Measurements from ENCODE around the gene LFNG. TPM values are rescaled to one million over a fixed set of nuclear protein-coding genes. Genes with fewer than 3 reads are reported as not detected.

LFNG gene
- total RNA-seq, 1 donor from 2014 or later, result 58.0 TPM

DNA sequence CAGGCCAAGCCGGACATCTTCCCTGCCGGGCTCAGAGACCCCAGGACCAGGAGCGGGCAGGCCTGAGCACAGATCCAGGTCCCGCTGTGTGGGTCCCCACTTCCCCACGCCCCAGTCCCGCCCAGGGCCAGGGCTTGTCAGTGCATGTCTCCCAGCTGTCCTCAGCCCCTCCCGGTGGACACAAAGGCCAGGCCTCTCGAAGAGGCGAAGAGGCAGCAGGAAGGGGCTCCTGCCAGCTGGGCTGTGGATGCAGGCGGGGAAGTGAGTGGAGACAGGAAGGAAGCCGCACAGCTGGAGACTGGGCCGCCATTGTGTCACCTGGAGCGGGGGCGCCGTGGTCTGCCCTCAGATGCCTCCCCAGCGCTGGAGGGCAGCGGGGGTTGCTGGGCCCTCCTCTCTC, 48.2 kb upstream of the LFNG start:
- Histone ChIP-seq H3F3A (ENCODE audit: low read depth) (peaks cover 12% of the 10 kb centered on the region), H3K4me2 (no peak overlapping the region), H3K4me3 (no peak overlapping the region), H2AFZ (replicated peaks) (no peak overlapping the region), H3K36me3 (no peaks in the 10 kb centered on the region), H3K27ac (no peak overlapping the region), H4K20me1 (ENCODE audit: low read depth) (no peaks in the 10 kb centered on the region), H3K9ac (no peak overlapping the region), H3K4me1 (peaks cover 9% of the 10 kb centered on the region), H3K27me3 (no peaks in the 10 kb centered on the region), H3K79me2 (ENCODE audit: low read depth) (no peaks in the 10 kb centered on the region), H3K9me3 (ENCODE audit: low read depth) (no peaks in the 10 kb centered on the region)
- Mint-ChIP-seq H3K4me1 (peaks cover 30% of the 10 kb centered on the region), H3K27me3 (ENCODE audit: insufficient read depth, low read depth) (peaks cover 7% of the 10 kb centered on the region), H3K36me3 (no peaks in the 10 kb centered on the region), H3K4me3 (no peak overlapping the region), H3K9me3 (no peaks in the 10 kb centered on the region), H3K27ac (no peak overlapping the region)
- peak; percentile 46 for DNase-seq (ENCODE audit: low spot score)
- TF ChIP-seq CTCF (IDR thresholded peaks at IDR 0.05) (no peak), EZH2 (IDR thresholded peaks at IDR 0.05) (no peak), EZH2phosphoT487 (IDR thresholded peaks at IDR 0.05) (no peak)

DNA sequence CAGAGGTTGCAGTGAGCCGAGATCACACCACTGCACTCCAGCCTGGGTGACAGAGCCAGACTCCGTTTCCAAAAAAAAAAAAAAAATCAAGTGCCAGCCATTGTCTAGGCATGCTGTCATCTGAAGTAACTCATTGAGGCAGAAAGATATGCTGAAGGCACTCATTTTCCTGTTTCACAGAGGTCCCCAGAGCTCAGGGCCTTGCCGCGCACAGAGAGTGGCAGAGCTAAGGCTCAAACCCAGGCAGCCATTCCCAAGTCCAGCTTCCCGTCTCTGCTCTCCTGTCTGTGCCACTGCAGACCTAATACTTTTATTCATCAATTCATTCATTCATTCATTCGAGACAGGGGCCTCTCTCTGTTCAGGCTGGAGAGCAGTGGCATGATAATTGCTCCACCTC, 46.8 kb upstream of the LFNG start:
- H3K9me3 ChIP-seq (ENCODE audit: low read depth), result no peaks in the 10 kb centered on the region
- Mint-ChIP-seq H3K4me1 (peaks cover 36% of the 10 kb centered on the region), H3K27me3 (ENCODE audit: insufficient read depth, low read depth) (peaks cover 7% of the 10 kb centered on the region), H3K36me3 (no peaks in the 10 kb centered on the region), H3K27ac (no peak overlapping the region), H3K4me3 (no peak overlapping the region), H3K9me3 (no peaks in the 10 kb centered on the region)
- no peaks in the 10 kb centered on the region for H3K27me3 ChIP-seq
- H4K20me1 ChIP-seq (ENCODE audit: low read depth), result no peaks in the 10 kb centered on the region
- H3K36me3 ChIP-seq, result no peaks in the 10 kb centered on the region
- H3K27ac ChIP-seq, result no peak overlapping the region
- H3K4me2 ChIP-seq, result no peak overlapping the region
- no peaks in the 10 kb centered on the region for H3K79me2 ChIP-seq (ENCODE audit: low read depth)
- DNase-seq (ENCODE audit: low spot score), result no peak
- H3K9ac ChIP-seq, result no peak overlapping the region
- no peak overlapping the region for H3K4me3 ChIP-seq
- H3F3A ChIP-seq (ENCODE audit: low read depth), result peaks cover 12% of the 10 kb centered on the region
- peaks cover 23% of the 10 kb centered on the region for H3K4me1 ChIP-seq
- TF ChIP-seq EZH2phosphoT487 (IDR thresholded peaks at IDR 0.05), result no peak
- TF ChIP-seq EZH2 (IDR thresholded peaks at IDR 0.05), result no peak
- TF ChIP-seq CTCF (IDR thresholded peaks at IDR 0.05), result no peak
- no peak overlapping the region for H2AFZ ChIP-seq (replicated peaks)

DNA sequence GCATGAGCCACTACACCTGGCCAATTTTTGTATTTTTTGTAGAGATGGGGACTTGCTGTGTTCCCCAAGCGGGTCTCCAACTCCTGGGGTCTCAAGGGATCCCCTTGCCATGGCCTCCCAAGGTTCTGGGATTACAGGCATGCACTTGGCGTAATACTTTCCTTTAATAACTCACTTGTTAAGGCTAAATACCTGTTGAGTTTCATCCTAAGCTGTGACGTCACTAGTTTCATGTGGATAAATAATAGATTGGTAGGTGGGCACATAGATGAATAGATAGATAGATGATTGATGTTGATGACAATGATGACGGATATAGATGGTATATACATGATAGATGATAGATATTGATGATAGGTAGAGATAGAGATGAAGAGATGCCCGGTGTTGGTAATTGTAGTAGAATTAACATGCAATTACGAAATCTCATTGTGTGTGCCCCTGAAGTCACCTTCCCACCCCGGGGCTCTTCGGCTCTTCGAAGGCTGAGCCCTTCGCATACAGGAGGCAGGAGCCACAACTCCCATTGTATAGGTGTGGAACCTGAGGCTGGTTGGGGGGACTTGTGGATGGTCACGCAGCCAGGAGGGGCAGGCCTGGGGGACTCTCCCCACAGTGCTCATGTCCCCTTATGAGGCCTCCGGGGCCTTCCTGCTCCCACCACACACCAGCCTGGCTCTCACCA, 45.9 kb upstream of the LFNG start:
- TF ChIP-seq EZH2phosphoT487 (IDR thresholded peaks at IDR 0.05) (no peak), CTCF (IDR thresholded peaks at IDR 0.05) (no peak), EZH2 (IDR thresholded peaks at IDR 0.05) (no peak)
- H4K20me1 ChIP-seq (ENCODE audit: low read depth), result no peaks in the 10 kb centered on the region
- Mint-ChIP-seq H3K9me3 (no peaks in the 10 kb centered on the region), H3K27ac (peak overlapping the region; percentile 7), H3K4me3 (no peak overlapping the region), H3K27me3 (ENCODE audit: insufficient read depth, low read depth) (peaks cover 7% of the 10 kb centered on the region), H3K4me1 (peaks cover 44% of the 10 kb centered on the region), H3K36me3 (no peaks in the 10 kb centered on the region)
- peaks cover 12% of the 10 kb centered on the region for H3F3A ChIP-seq (ENCODE audit: low read depth)
- peaks cover 31% of the 10 kb centered on the region for H3K4me1 ChIP-seq
- no peak for DNase-seq (ENCODE audit: low spot score)
- H3K27me3 ChIP-seq, result no peaks in the 10 kb centered on the region
- no peaks in the 10 kb centered on the region for H3K36me3 ChIP-seq
- H2AFZ ChIP-seq (replicated peaks), result no peak overlapping the region
- no peak overlapping the region for H3K27ac ChIP-seq
- H3K9me3 ChIP-seq (ENCODE audit: low read depth), result no peaks in the 10 kb centered on the region
- no peak overlapping the region for H3K4me2 ChIP-seq
- no peak overlapping the region for H3K4me3 ChIP-seq
- H3K9ac ChIP-seq, result no peak overlapping the region
- H3K79me2 ChIP-seq (ENCODE audit: low read depth), result no peaks in the 10 kb centered on the region

Measured in neural progenitor cell (in vitro differentiated cells).